Measurements from ENCODE around the gene TMEM121B. TPM values are rescaled to one million over a fixed set of nuclear protein-coding genes. Genes with fewer than 3 reads are reported as not detected.

The TMEM121B gene
- total and polyA plus RNA-seq, 2 of the 13 experiments (the other 11 are each of a cell fraction or from before 2014, with no cell fraction given), result not detected

GRCh38 chr22:17097062-17097461, 24.1 kb downstream of the TMEM121B start (continued):
- TF ChIP-seq, protein P1, sequence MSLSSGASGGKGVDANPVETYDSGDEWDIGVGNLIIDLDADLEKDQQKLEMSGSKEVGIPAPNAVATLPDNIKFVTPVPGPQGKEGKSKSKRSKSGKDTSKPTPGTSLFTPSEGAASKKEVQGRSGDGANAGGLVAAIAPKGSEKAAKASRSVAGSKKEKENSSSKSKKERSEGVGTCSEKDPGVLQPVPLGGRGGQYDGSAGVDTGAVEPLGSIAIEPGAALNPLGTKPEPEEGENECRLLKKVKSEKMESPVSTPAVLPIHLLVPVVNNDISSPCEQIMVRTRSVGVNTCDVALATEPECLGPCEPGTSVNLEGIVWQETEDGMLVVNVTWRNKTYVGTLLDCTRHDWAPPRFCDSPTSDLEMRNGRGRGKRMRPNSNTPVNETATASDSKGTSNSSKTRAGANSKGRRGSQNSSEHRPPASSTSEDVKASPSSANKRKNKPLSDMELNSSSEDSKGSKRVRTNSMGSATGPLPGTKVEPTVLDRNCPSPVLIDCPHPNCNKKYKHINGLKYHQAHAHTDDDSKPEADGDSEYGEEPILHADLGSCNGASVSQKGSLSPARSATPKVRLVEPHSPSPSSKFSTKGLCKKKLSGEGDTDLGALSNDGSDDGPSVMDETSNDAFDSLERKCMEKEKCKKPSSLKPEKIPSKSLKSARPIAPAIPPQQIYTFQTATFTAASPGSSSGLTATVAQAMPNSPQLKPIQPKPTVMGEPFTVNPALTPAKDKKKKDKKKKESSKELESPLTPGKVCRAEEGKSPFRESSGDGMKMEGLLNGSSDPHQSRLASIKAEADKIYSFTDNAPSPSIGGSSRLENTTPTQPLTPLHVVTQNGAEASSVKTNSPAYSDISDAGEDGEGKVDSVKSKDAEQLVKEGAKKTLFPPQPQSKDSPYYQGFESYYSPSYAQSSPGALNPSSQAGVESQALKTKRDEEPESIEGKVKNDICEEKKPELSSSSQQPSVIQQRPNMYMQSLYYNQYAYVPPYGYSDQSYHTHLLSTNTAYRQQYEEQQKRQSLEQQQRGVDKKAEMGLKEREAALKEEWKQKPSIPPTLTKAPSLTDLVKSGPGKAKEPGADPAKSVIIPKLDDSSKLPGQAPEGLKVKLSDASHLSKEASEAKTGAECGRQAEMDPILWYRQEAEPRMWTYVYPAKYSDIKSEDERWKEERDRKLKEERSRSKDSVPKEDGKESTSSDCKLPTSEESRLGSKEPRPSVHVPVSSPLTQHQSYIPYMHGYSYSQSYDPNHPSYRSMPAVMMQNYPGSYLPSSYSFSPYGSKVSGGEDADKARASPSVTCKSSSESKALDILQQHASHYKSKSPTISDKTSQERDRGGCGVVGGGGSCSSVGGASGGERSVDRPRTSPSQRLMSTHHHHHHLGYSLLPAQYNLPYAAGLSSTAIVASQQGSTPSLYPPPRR (CRISPR knock-in tag; IDR thresholded peaks at IDR 0.05; ENCODE audit: borderline replicate concordance), result no peak
- TF ChIP-seq ZNF281 (CRISPR knock-in tag; IDR thresholded peaks at IDR 0.05; ENCODE audit: borderline replicate concordance) (no peak), TBX3 (IDR thresholded peaks at IDR 0.05; ENCODE audit: borderline replicate concordance) (no peak), ZNF780A (CRISPR knock-in tag; IDR thresholded peaks at IDR 0.05) (no peak), NFIC (IDR thresholded peaks at IDR 0.05; ENCODE audit: low read length) (no peak), CSRNP1 (CRISPR knock-in tag; IDR thresholded peaks at IDR 0.05) (no peak), ZBTB2 (CRISPR knock-in tag; IDR thresholded peaks at IDR 0.05; ENCODE audit: low read depth) (no peak), PHF8 (CRISPR knock-in tag; IDR thresholded peaks at IDR 0.05) (no peak)
